ENCODE data around the gene SYNM.
"Not testable (repeated sequence)": the region's sequence is repeated elsewhere in the genome, so short reads cannot be mapped to it uniquely, and the experiment has no call there.

The SYNM gene

DNA sequence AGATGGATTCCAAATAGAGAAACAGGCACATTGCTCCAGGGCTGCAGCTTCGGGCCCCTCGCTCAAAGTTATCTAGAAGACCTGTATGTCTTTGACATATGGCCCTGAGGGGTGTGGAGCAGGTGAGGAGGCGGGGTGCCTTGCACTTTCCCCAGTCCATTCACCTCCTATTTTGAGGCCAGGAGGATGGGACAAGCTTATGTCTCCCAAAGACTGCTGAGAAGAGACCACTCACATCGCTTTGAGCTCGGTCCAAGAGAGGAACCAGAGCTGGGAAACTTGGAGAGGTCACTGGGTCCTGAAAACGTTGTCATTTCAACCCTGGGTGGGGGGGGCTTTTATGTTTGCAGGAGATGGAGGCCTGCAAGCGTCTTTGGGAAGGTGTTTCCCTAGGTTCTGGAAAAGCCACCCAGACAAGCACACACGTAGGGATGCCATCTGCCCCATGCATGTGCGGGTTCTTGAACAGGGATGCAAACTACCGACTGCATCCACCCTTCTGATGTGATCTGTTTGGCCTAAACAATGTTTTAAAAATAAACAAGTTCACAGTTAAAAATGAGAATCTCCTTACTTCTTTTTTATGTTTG lies 33.7 kb upstream of the SYNM start:
- H3K36me3 ChIP-seq (ENCODE audit: control insufficient read depth, insufficient read depth, low read length), result no peaks in the 10 kb centered on the region
- H3K27me3 ChIP-seq (ENCODE audit: control insufficient read depth, insufficient read depth, low read length), result no peaks in the 10 kb centered on the region
- no peaks in the 10 kb centered on the region for H3K4me1 ChIP-seq (ENCODE audit: control insufficient read depth, insufficient read depth, low read length)
- H3K4me3 ChIP-seq (ENCODE audit: low read length), result no peak overlapping the region
- no peak overlapping the region for H3K9ac ChIP-seq (ENCODE audit: low read length)
- no peak overlapping the region for H3K27ac ChIP-seq (ENCODE audit: low read depth, low read length)

DNA sequence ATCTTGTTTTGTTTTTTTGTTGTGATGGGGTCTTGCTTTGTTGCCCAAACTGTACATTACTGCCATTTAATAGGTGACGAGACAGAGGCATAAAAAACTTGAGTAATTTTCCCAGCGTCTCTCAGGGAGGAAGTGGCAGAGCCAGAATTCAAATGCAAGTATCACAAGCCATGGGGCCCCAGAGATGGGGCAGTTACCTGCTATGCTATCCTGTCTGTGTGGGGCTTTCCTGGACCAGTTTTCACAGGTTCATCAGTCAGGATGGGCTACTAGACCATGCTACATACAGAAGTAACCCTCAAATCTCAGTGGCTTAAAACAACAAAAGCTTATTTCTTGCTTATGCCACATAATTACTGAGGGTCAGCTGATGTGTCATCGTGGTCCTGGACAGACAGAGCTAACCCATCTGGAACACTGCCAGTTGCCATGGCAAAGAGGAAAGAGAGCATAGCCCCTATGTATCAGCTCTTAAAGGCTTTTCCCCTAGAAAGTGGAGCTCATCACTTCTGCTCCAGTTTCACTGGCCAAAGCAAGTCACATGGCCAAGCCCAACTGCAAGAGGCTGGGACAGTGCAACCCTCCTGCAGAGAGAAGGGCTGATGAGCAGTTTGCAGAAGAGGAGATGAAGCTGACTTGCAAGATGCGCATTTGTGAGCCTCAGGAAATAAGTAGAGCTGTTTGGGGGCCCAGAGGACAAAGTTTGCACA lies 31.7 kb upstream of the SYNM start:
- H3K27ac ChIP-seq (ENCODE audit: low read depth, low read length), result no peak overlapping the region
- no peak overlapping the region for H3K9ac ChIP-seq (ENCODE audit: low read length)
- H3K27me3 ChIP-seq (ENCODE audit: control insufficient read depth, insufficient read depth, low read length), result no peaks in the 10 kb centered on the region
- no peaks in the 10 kb centered on the region for H3K4me1 ChIP-seq (ENCODE audit: control insufficient read depth, insufficient read depth, low read length)
- H3K36me3 ChIP-seq (ENCODE audit: control insufficient read depth, insufficient read depth, low read length), result no peaks in the 10 kb centered on the region
- H3K4me3 ChIP-seq (ENCODE audit: low read length), result no peak overlapping the region

GRCh38 chr15:99074446-99074845 lies 30.4 kb upstream of the SYNM start:
- H3K36me3 ChIP-seq (ENCODE audit: control insufficient read depth, insufficient read depth, low read length), result no peaks in the 10 kb centered on the region
- H3K9ac ChIP-seq (ENCODE audit: low read length), result no peak overlapping the region
- no peak overlapping the region for H3K27ac ChIP-seq (ENCODE audit: low read depth, low read length)
- no peaks in the 10 kb centered on the region for H3K4me1 ChIP-seq (ENCODE audit: control insufficient read depth, insufficient read depth, low read length)
- H3K27me3 ChIP-seq (ENCODE audit: control insufficient read depth, insufficient read depth, low read length), result no peaks in the 10 kb centered on the region
- no peak overlapping the region for H3K4me3 ChIP-seq (ENCODE audit: low read length)

- not testable (repeated sequence) for H3K27me3 ChIP-seq (ENCODE audit: control insufficient read depth, insufficient read depth, low read length); H3K9ac ChIP-seq (ENCODE audit: low read length); H3K4me1 ChIP-seq (ENCODE audit: control insufficient read depth, insufficient read depth, low read length); H3K36me3 ChIP-seq (ENCODE audit: control insufficient read depth, insufficient read depth, low read length); H3K27ac ChIP-seq (ENCODE audit: low read depth, low read length); H3K4me3 ChIP-seq (ENCODE audit: low read length)
These were observed 29.7 kb upstream of the SYNM start for GRCh38 chr15:99075059-99075652.

DNA sequence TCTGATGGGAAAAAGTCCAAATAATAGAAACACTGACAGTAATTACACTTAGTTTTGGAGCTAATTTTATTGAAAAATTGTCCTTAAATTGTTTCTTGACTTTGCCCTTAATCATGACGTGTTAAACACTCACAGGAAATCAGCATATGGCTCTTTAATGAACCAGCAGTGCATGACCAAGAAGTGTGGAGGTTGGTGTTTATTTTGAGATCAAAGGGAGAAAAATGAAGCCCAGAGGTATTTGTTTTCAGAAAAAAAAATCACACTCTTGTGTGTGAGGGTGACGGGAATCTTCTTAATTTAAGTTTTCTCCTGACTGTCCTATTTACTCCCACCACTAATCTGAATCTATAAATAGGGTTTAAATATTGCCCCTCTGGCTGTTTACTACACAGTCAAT lies 28.8 kb upstream of the SYNM start:
- Histone ChIP-seq H3K4me1 (ENCODE audit: control insufficient read depth, insufficient read depth, low read length) (no peaks in the 10 kb centered on the region), H3K27me3 (ENCODE audit: control insufficient read depth, insufficient read depth, low read length) (no peaks in the 10 kb centered on the region), H3K4me3 (ENCODE audit: low read length) (no peak overlapping the region), H3K36me3 (ENCODE audit: control insufficient read depth, insufficient read depth, low read length) (no peaks in the 10 kb centered on the region), H3K27ac (ENCODE audit: low read depth, low read length) (no peak overlapping the region), H3K9ac (ENCODE audit: low read length) (no peak overlapping the region)

GRCh38 chr15:99076555-99077308 lies 28.1 kb upstream of the SYNM start:
- H3K9ac ChIP-seq (ENCODE audit: low read length), result peak overlapping the region; percentile 43
- peak overlapping the region; percentile 62 for H3K27ac ChIP-seq (ENCODE audit: low read depth, low read length)
- H3K4me3 ChIP-seq (ENCODE audit: low read length), result peak overlapping the region; percentile 61
- H3K27me3 ChIP-seq (ENCODE audit: control insufficient read depth, insufficient read depth, low read length), result no peaks in the 10 kb centered on the region
- no peaks in the 10 kb centered on the region for H3K4me1 ChIP-seq (ENCODE audit: control insufficient read depth, insufficient read depth, low read length)
- no peaks in the 10 kb centered on the region for H3K36me3 ChIP-seq (ENCODE audit: control insufficient read depth, insufficient read depth, low read length)

- H3K4me3 ChIP-seq (ENCODE audit: low read length), result no peak overlapping the region
- no peak overlapping the region for H3K9ac ChIP-seq (ENCODE audit: low read length)
- H3K36me3 ChIP-seq (ENCODE audit: control insufficient read depth, insufficient read depth, low read length), result no peaks in the 10 kb centered on the region
- no peaks in the 10 kb centered on the region for H3K4me1 ChIP-seq (ENCODE audit: control insufficient read depth, insufficient read depth, low read length)
- H3K27me3 ChIP-seq (ENCODE audit: control insufficient read depth, insufficient read depth, low read length), result no peaks in the 10 kb centered on the region
- H3K27ac ChIP-seq (ENCODE audit: low read depth, low read length), result no peak overlapping the region
These were observed 22.1 kb upstream of the SYNM start for GRCh38 chr15:99082798-99083197.

DNA sequence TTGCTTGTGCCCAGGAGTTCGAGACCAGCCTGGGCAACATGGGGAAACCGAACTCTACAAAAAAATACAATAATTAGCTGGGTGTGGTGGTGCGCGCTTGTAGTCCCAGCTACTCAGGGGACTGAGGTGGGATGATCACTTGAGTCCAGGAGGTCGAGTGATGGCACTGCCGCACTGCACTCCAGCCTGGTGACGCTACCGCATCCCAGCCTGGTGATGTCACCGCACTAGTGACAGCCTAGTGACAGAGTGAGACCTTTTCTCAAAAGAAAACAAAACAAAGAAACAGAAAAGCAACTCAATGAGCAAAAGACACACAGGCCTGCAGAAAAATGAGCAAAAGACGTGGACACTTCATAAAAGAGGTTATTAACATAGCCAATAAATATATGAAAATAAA lies 19.9 kb upstream of the SYNM start:
- Histone ChIP-seq H3K27ac (ENCODE audit: low read depth, low read length) (no peak overlapping the region), H3K4me1 (ENCODE audit: control insufficient read depth, insufficient read depth, low read length) (no peaks in the 10 kb centered on the region), H3K36me3 (ENCODE audit: control insufficient read depth, insufficient read depth, low read length) (no peaks in the 10 kb centered on the region), H3K4me3 (ENCODE audit: low read length) (no peak overlapping the region), H3K9ac (ENCODE audit: low read length) (no peak overlapping the region), H3K27me3 (ENCODE audit: control insufficient read depth, insufficient read depth, low read length) (no peaks in the 10 kb centered on the region)

DNA sequence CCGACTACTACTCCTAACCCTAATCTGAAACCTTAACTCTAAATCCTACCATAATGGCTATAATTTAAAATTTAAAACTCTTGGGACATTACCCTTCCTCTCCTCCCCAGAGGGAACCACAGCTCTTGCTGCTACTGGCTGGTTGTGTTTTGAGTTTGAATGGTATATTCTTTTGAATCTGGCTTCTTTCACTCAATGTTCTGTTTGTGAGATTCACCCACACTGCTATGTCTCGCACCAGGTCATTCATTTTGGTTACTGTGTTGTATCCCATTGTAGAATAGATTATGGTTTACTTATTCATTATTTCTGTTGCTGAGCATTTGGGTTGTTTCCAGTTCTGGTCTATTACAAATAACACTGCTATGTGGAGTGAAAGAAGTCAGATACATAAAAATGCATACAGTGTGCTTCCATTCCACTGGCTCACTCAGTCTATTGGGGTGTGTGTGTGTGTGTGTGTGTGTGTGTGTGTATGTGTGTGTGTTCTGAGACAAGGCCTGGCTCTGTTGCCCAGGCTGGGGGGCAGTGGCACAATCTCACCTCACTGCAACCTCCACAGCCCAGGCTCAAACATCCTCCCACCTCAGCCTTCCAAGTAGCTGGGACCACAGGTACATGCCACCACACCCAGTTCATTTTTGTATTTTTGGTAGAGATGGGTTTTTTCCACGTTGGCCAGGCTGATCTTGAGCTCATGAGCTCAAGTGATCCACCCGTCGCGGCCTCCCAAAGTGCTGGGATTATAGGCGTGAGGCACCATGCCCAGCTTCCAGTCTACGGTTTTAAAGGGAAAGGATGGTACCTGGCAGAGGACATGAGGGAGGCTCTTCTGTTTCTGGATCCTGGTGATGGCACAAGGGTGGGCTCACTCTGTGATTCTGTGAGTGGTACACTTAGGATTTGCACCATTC lies 19.2 kb upstream of the SYNM start:
- Histone ChIP-seq H3K4me3 (ENCODE audit: low read length) (no peak overlapping the region), H3K27ac (ENCODE audit: low read depth, low read length) (no peak overlapping the region), H3K36me3 (ENCODE audit: control insufficient read depth, insufficient read depth, low read length) (no peaks in the 10 kb centered on the region), H3K4me1 (ENCODE audit: control insufficient read depth, insufficient read depth, low read length) (no peaks in the 10 kb centered on the region), H3K27me3 (ENCODE audit: control insufficient read depth, insufficient read depth, low read length) (no peaks in the 10 kb centered on the region), H3K9ac (ENCODE audit: low read length) (no peak overlapping the region)

GRCh38 chr15:99086327-99086667 lies 18.6 kb upstream of the SYNM start:
- no peak overlapping the region for H3K27ac ChIP-seq (ENCODE audit: low read depth, low read length)

DNA sequence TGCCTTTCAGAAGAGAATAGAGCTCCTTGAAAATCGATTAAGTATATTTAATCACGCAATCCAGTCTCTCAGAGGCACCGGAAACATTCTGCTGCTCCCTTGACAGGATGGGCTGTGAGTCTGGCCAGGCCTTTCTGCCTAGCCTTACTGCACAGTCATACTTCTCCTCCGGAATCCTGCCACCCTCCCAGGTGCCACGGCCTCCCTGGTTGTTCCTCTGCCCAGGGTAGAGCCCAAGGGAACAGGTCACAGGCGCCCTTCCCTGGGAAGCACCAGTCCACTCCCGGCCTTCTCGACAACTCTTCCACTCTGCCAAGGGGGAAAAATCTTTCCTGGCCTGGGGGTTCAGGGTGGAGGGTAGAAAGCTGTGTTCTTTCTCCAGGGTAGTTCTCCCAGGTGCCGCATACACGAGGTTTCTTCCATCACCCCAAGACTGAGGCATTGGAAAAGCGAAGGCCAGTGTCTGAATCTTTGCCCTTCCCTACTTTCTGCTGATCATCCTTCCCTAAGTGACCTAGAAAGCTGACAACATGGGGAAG lies 17.4 kb upstream of the SYNM start:
- H3K4me3 ChIP-seq (ENCODE audit: low read length), result no peak overlapping the region
- H3K27me3 ChIP-seq (ENCODE audit: control insufficient read depth, insufficient read depth, low read length), result no peaks in the 10 kb centered on the region
- no peak overlapping the region for H3K9ac ChIP-seq (ENCODE audit: low read length)
- H3K36me3 ChIP-seq (ENCODE audit: control insufficient read depth, insufficient read depth, low read length), result no peaks in the 10 kb centered on the region
- no peaks in the 10 kb centered on the region for H3K4me1 ChIP-seq (ENCODE audit: control insufficient read depth, insufficient read depth, low read length)
- no peak overlapping the region for H3K27ac ChIP-seq (ENCODE audit: low read depth, low read length)

More at GRCh38 chr15:99086327-99086667, 18.6 kb upstream of the SYNM start:
- no peaks in the 10 kb centered on the region for H3K27me3 ChIP-seq (ENCODE audit: control insufficient read depth, insufficient read depth, low read length)
- no peaks in the 10 kb centered on the region for H3K4me1 ChIP-seq (ENCODE audit: control insufficient read depth, insufficient read depth, low read length)
- H3K36me3 ChIP-seq (ENCODE audit: control insufficient read depth, insufficient read depth, low read length), result no peaks in the 10 kb centered on the region
- H3K4me3 ChIP-seq (ENCODE audit: low read length), result no peak overlapping the region
- H3K9ac ChIP-seq (ENCODE audit: low read length), result no peak overlapping the region

Measured in rectal smooth muscle tissue (tissue), 1 donor.